GM23248 (cell line): ENCODE results near the gene ZSCAN23.

ENCODE experiments used
- EZH2 ChIP-seq: fragments of 200-600 bp; sonication (generic); IDR thresholded peaks from 2 replicates; pipeline ENCODE4 v1.6.1; 2018; ENCODE audit warnings: antibody characterized with exemption, mild to moderate bottlenecking; ENCODE audit not compliant: insufficient read depth, poor library complexity, severe bottlenecking
- EZH2phosphoT487 ChIP-seq: fragments of 200-600 bp; sonication (generic); IDR thresholded peaks from 2 replicates; pipeline ENCODE4 v1.6.1; 2018; ENCODE audit warnings: antibody characterized with exemption, moderate library complexity, mild to moderate bottlenecking, low read depth; ENCODE audit not compliant: insufficient read depth

- TF ChIP-seq EZH2phosphoT487 = no peak
- no peak for TF ChIP-seq EZH2
Measured at GRCh38 chr6:28474441-28475219, 31.3 kb upstream of the ZSCAN23 start.
